HFFc6 (cell line): ENCODE data around the gene DCP1A. TPM values are rescaled to one million over a fixed set of nuclear protein-coding genes. Genes with fewer than 3 reads are reported as not detected.

Source experiments
- DNase-seq: peaks from one replicate; pipeline ENCODE4 v3.0.0-alpha.2; 2018
- H3K27ac Mint-ChIP-seq: 2 replicates; pipeline ENCODE4 v1.8.0; 2020; ENCODE audit warnings: mild to moderate bottlenecking, mixed read lengths
- H3K27me3 Mint-ChIP-seq: 2 replicates; pipeline ENCODE4 v1.8.0; 2021; ENCODE audit warnings: mild to moderate bottlenecking, moderate library complexity, mixed read lengths; ENCODE audit not compliant: insufficient read depth
- H3K36me3 Mint-ChIP-seq: 2 replicates; pipeline ENCODE4 v1.8.0; 2021; ENCODE audit warnings: low read depth, mixed read lengths
- H3K4me1 Mint-ChIP-seq: 2 replicates; pipeline ENCODE4 v1.8.0; 2020; ENCODE audit warnings: low read depth, mixed read lengths
- H3K4me3 Mint-ChIP-seq: 2 replicates; pipeline ENCODE4 v1.8.0; 2020; ENCODE audit warnings: mild to moderate bottlenecking, moderate library complexity, mixed read lengths
- H3K9me3 Mint-ChIP-seq: 2 replicates; pipeline ENCODE4 v1.8.0; 2020; ENCODE audit warnings: mild to moderate bottlenecking, mixed read lengths
- CTCF ChIP-seq: fragments of 200-600 bp; sonication (generic); IDR thresholded peaks from 2 replicates; pipeline ENCODE4 v1.5.0; 2021; ENCODE audit warnings: antibody characterized with exemption, mild to moderate bottlenecking
- total RNA-seq, 6 experiments: library from RNA; stranded (reverse); fragmentation: NEBNext Ultra II Directional; extraction: Animal tissue kit (Norgen Biotek cat#: 25700); gene quantifications; 2 replicates in 1 of 6; 3 replicates in 5 of 6; pipeline ENCODE4 v1.2.3, GENCODE V29; 2021

DCP1A gene
- total RNA-seq, 6 experiments from 2014 or later, result 14.9 to 18.8 (median 16.6) TPM

- H3K4me1 Mint-ChIP-seq, result no peaks in the 10 kb centered on the region
- H3K9me3 Mint-ChIP-seq, result no peaks in the 10 kb centered on the region
- no peak for DNase-seq
- H3K36me3 Mint-ChIP-seq, result peaks cover 9% of the 10 kb centered on the region; the same call in 1 of the 2 replicates
- peaks cover 1% of the 10 kb centered on the region for H3K27me3 Mint-ChIP-seq
- peak overlapping the region; percentile 55; the same call in 1 of the 2 replicates for H3K27ac Mint-ChIP-seq
- H3K4me3 Mint-ChIP-seq, result no peak overlapping the region
- TF ChIP-seq CTCF, result no peak
Measured at GRCh38 chr3:53293867-53294266, 53.5 kb downstream of the DCP1A start.

GRCh38 chr3:53288214-53288613 is 59.1 kb downstream of the DCP1A start:
- Mint-ChIP-seq H3K27ac (peak overlapping the region; percentile 87; the same call in 1 of the 2 replicates), H3K36me3 (peaks cover 28% of the 10 kb centered on the region; the same call in 1 of the 2 replicates), H3K27me3 (no peaks in the 10 kb centered on the region), H3K9me3 (no peaks in the 10 kb centered on the region), H3K4me1 (peaks cover 11% of the 10 kb centered on the region), H3K4me3 (no peak overlapping the region)
- TF ChIP-seq CTCF, result no peak
- no peak for DNase-seq

- H3K4me1 Mint-ChIP-seq, result peaks cover 11% of the 10 kb centered on the region
- no peaks in the 10 kb centered on the region for H3K9me3 Mint-ChIP-seq
- peak overlapping the region; percentile 87 for H3K27ac Mint-ChIP-seq
- H3K36me3 Mint-ChIP-seq, result peaks cover 28% of the 10 kb centered on the region; the same call in 1 of the 2 replicates
- no peak for TF ChIP-seq CTCF
- no peaks in the 10 kb centered on the region for H3K27me3 Mint-ChIP-seq
- DNase-seq, result peak; percentile 23
- H3K4me3 Mint-ChIP-seq, result peak overlapping the region; percentile 33; the same call in 1 of the 2 replicates
Measured at GRCh38 chr3:53287131-53287629, 60.2 kb downstream of the DCP1A start.

- H3K36me3 Mint-ChIP-seq, result peaks cover 28% of the 10 kb centered on the region; the same call in 1 of the 2 replicates
- DNase-seq, result no peak
- no peaks in the 10 kb centered on the region for H3K9me3 Mint-ChIP-seq
- TF ChIP-seq CTCF, result no peak
- no peaks in the 10 kb centered on the region for H3K27me3 Mint-ChIP-seq
- H3K4me3 Mint-ChIP-seq, result peak overlapping the region; percentile 33; the same call in 1 of the 2 replicates
- H3K4me1 Mint-ChIP-seq, result peaks cover 11% of the 10 kb centered on the region
- peak overlapping the region; percentile 87 for H3K27ac Mint-ChIP-seq
Measured at GRCh38 chr3:53286727-53287126, 60.6 kb downstream of the DCP1A start.

GRCh38 chr3:53282581-53282980 is 64.8 kb downstream of the DCP1A start:
- Mint-ChIP-seq H3K9me3 (no peaks in the 10 kb centered on the region), H3K4me1 (peaks cover 9% of the 10 kb centered on the region), H3K4me3 (no peak overlapping the region), H3K27ac (no peak overlapping the region), H3K36me3 (peaks cover 12% of the 10 kb centered on the region; the same call in 1 of the 2 replicates), H3K27me3 (no peaks in the 10 kb centered on the region)
- DNase-seq, result no peak
- TF ChIP-seq CTCF, result no peak
